HG02623 (cell line): Measurements from ENCODE around the gene UBE2G1.
"Not testable (repeated sequence)": the region's sequence is repeated elsewhere in the genome, so short reads cannot be mapped to it uniquely, and the experiment has no call there.

Experiments
- ATAC-seq: cut with Tn5 transposase; IDR thresholded peaks from one replicate; pipeline ENCODE4 v1.9.1; 2021; ENCODE audit warnings: moderate library complexity; ENCODE audit not compliant: unreplicated experiment

Gene UBE2G1, protein sequence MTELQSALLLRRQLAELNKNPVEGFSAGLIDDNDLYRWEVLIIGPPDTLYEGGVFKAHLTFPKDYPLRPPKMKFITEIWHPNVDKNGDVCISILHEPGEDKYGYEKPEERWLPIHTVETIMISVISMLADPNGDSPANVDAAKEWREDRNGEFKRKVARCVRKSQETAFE

GRCh38 chr17:4366327-4367063 is at the start of gene UBE2G1:
Gene UBE2G1, minus strand, starts transcription at chr17:4366675. Its CDS starts 359 bp downstream, at chr17:4366316.
- ATAC-seq: peak; percentile 68

GRCh38 chr17:4412933-4413831 is 46.7 kb upstream of the UBE2G1 start:
- no peak for ATAC-seq

- no peak for ATAC-seq
Observed at GRCh38 chr17:4411201-4411600, 44.7 kb upstream of the UBE2G1 start.

- no peak for ATAC-seq
Observed at GRCh38 chr17:4409659-4410058, 43.2 kb upstream of the UBE2G1 start.

DNA sequence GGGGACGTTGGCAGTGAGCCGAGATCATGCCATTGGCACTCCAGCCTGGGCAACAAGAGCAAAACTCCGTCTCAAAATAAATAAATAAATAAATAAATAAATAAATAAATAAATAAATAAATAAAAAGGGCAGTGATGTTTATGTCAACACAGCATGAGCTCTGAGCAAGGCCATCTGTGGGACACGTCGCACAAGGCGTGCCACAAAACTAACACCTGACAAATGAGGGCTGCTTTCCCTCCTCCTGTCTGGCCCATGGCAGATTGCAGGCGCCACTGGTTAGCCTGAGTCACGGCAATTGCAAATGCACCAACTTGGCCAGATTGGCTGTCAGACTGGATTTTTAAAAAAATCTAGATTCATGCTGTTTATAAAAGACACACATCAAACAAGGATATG is 41.4 kb upstream of the UBE2G1 start:
- no peak for ATAC-seq

GRCh38 chr17:4407216-4407615 is 40.7 kb upstream of the UBE2G1 start:
- no peak for ATAC-seq

DNA sequence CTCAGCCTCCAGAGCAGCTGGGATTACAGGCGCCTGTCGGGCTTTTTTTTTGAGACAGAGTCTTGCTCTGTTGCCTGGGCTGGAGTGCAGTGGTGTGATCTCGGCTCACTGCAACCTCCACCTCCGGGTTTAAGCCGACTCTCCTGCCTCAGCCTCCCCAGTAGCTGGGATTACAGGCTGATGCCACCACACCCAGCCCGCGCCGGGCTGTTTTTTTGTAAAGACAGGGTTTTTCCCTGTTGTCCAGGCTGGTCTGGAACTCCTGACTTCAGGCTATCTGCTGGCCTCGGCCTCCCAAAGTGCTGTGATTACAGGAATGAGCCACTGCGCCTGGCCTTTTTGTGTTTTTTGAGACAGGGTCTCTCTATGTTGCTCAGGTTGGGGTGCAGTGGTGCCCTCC is 39.9 kb upstream of the UBE2G1 start:
- no peak for ATAC-seq

GRCh38 chr17:4405699-4406098 is 39.2 kb upstream of the UBE2G1 start:
- no peak for ATAC-seq

DNA sequence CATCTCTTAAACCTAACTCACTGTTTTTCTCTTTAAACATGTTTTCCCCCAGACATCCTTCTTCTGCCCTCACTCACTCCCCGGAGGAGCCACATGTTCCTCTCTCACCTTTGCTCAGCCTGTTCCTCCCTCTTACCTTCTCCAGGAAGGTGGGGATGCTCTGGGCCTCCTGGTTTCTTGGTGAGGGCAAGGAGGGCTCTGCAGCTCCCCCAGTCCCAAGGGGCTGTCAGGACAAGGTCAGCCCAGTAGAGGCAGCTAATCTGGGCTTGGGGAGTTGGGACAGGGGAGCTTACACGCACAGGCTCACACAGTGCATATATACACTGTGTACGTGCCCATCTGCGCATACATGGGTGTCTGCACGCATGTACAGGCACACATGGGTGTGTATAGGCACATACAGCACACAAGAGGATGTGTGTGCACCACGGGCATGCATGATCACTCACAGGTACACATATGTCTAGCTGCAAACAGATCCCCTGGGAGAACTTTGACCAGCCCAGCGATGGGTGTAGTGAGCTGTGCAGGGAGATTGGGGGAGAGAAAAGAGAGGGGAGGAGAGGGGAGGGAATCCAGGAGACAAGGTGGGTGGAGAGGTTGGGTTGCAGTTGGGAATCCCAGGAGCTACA is 38.7 kb upstream of the UBE2G1 start:
- ATAC-seq: no peak

DNA sequence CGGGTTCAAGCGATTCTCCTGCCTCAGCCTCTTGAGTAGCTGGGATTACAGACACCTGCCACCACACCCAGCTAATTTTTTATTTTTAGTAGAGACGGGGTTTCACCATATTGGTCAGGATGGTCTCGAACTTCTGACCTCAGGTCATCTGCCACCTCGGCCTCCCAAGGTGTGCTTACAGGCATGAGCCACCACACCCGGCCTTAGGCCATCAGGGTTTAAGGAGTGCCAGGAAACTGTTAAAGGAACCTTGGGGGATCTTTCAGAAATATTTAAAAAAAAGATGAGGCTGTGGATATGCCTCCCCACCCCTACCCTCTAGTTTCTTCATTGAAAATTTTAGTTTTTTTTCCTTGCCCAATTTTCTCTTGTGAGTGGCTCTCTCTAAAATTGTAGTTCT is 31.4 kb upstream of the UBE2G1 start:
- no peak for ATAC-seq

- no peak for ATAC-seq
Observed at GRCh38 chr17:4395111-4395478, 28.6 kb upstream of the UBE2G1 start.

GRCh38 chr17:4394208-4395110 is 28.0 kb upstream of the UBE2G1 start:
- no peak for ATAC-seq

DNA sequence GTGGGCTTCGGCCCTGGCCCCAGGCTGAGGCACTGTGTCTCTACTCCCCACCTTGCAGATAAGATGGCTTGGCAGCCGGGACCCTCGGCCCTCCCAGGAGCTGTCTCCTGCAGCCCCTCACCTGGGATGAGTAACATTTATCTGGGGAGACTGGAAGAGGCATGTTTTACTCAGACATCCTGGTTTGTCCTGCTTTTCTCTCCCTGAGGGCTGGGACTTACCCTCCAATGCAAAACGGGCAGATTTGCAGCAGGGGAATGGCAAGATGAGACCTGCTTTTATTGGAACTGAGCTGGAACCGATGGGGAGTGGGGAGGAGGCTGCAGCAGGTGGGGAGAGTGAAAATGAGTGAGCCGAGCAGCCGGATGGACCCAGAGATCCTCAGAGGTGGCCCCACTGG is 27.3 kb upstream of the UBE2G1 start:
- ATAC-seq: no peak

DNA sequence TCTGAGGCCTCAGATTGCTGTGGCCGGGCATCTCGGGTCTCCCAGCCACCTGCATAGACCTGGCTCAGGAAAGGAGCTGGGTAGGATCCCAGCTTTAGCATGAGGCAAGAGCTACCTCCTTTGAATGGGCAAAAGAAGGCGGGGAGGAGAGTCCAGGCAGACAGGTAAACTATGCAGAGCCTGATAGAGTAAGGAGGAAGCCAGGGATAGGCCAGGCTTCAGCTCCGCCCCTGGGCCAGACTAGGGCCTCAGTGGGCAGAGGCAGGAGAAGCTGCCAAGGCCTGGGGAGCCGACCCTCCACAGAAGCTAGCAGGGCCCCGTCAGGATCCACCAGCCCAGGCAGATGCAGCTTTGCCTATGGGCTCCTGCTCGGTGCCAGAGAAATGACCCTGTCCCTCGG is 22.6 kb upstream of the UBE2G1 start:
- ATAC-seq: no peak

DNA sequence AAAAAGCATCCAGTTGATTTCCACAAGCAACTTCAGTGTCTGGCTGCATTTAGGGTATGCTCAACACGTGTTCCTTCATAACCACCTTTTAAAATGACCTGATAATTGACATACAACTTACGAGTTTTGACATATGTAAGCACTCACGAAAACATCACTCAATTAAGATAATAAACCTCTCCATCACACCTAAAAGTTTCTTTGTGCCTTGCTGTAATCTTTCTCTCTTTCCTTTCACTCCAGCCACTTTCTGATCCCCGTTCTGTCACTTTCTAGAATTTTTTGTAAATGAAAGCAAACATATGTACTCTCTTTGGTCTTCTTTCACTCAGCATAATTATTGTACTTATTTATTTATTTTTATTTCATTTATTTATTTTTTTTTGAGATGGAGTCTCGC is 20.7 kb upstream of the UBE2G1 start:
- no peak for ATAC-seq

- ATAC-seq: no peak
Observed at GRCh38 chr17:4386406-4386805, 19.9 kb upstream of the UBE2G1 start.

DNA sequence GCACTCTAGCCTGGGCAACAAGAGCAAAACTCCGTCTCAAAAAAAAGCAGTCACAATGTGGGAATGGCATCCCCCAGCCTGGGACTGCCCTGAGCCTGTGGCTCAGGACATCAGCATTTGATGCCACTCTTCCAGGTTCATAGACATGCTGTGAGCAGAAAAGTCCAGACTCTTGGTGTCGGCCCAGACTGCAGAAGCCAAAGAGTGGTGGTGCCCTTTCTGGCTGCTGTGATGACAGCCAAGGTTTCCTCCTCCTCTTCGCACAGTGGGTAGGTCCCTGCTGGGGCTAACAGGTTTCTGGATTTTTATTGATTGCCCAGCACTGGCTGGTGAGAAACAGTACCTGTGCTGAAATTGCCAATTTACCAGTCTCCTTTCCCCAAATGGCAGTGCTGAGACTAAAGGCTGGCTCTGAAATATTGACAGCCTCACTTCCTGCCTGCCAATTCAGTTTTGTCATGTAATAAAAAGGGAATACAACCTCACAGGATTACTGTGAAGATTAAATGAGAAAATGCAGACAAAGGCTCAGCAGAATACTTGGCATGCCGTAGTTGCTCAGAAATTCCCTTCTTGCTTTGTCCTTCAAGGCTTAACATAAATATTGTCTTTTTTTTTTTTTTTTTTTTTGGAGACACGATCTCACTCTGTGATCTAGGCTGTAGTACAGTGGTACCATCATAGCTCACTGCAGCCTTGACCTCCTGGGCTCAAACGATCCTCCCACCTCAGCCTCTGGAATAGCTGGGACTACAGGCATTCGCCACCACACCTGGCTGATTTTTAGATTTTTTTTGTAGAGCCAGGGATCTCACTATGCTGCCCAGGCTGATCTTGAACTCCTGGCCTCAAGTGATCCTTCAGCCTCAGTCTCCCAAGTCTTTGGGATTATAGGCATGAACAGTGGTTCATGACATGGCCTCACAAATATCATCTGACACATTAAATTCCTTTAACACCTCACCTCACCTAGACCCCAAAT is 15.5 kb upstream of the UBE2G1 start:
- ATAC-seq: no peak

- ATAC-seq: no peak
Observed at GRCh38 chr17:4378626-4379025, 12.2 kb upstream of the UBE2G1 start.

DNA sequence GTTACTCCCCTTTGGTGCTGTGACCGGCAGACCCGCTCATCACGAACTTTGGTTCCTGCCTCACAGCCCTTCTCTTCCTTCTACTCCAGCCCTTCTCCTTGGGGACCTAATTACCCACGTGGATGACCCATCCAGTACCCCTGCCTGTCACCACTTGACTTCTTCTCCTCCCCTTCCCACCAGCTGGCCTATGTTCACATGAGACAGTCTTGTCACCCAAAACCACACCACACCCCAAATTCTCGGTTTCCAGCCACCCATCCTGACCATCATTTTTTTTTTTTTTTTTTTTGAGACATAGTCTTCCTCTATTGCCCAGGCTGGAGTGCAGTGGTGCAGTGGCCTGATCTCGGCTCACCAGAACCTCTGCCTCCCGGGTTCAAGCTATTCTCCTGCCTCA is 10.8 kb upstream of the UBE2G1 start:
- ATAC-seq: not testable (repeated sequence)
